Nephron progenitor cell (in vitro differentiated cells): ENCODE data around the gene LAPTM5.

Experiments
- DNase-seq: peaks from one replicate; pipeline ENCODE4 v3.0.0; 2021
- H3K27ac Mint-ChIP-seq: 2 replicates; pipeline ENCODE4 v1.8.0; 2021; ENCODE audit warnings: mild to moderate bottlenecking, moderate library complexity, mixed read lengths
- H3K27me3 Mint-ChIP-seq: 2 replicates; pipeline ENCODE4 v1.8.0; 2021; ENCODE audit warnings: mild to moderate bottlenecking, low read depth, mixed read lengths; ENCODE audit not compliant: poor library complexity
- H3K36me3 Mint-ChIP-seq: 2 replicates; pipeline ENCODE4 v1.8.0; 2021; ENCODE audit warnings: low read depth, mixed read lengths
- H3K4me1 Mint-ChIP-seq: 2 replicates; pipeline ENCODE4 v1.8.0; 2021; ENCODE audit warnings: mixed read lengths
- H3K4me3 Mint-ChIP-seq: 2 replicates; pipeline ENCODE4 v1.8.0; 2021; ENCODE audit warnings: mild to moderate bottlenecking, moderate library complexity, mixed read lengths
- H3K9me3 Mint-ChIP-seq: 2 replicates; pipeline ENCODE4 v1.8.0; 2021; ENCODE audit warnings: mild to moderate bottlenecking, moderate library complexity, mixed read lengths
- TF ChIP-seq, protein P1 (sequence below): fragments of 200-600 bp; sonication (generic); IDR thresholded peaks from 2 replicates; pipeline ENCODE4 v1.5.0; 2021; ENCODE audit warnings: antibody characterized with exemption

The LAPTM5 gene

DNA sequence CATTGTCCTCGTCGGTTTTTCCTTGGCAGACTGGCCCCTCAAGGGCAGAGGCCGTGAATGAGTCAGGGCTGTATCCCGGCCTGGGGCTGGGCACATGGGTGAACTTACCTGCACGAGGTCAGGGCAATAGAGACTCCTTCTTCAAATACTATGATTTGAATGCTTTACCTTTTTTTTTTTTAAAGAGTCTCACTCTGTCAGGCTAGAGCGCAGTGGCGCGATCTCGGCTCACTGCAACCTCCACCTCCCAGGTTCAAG lies 5.0 kb downstream of the LAPTM5 start:
- peaks cover 73% of the 10 kb centered on the region for H3K4me1 Mint-ChIP-seq
- no peak overlapping the region for H3K4me3 Mint-ChIP-seq
- peaks cover 12% of the 10 kb centered on the region for H3K27me3 Mint-ChIP-seq
- no peaks in the 10 kb centered on the region for H3K36me3 Mint-ChIP-seq
- DNase-seq: no peak
- no peaks in the 10 kb centered on the region for H3K9me3 Mint-ChIP-seq
- no peak overlapping the region for H3K27ac Mint-ChIP-seq
- TF ChIP-seq, protein P1, sequence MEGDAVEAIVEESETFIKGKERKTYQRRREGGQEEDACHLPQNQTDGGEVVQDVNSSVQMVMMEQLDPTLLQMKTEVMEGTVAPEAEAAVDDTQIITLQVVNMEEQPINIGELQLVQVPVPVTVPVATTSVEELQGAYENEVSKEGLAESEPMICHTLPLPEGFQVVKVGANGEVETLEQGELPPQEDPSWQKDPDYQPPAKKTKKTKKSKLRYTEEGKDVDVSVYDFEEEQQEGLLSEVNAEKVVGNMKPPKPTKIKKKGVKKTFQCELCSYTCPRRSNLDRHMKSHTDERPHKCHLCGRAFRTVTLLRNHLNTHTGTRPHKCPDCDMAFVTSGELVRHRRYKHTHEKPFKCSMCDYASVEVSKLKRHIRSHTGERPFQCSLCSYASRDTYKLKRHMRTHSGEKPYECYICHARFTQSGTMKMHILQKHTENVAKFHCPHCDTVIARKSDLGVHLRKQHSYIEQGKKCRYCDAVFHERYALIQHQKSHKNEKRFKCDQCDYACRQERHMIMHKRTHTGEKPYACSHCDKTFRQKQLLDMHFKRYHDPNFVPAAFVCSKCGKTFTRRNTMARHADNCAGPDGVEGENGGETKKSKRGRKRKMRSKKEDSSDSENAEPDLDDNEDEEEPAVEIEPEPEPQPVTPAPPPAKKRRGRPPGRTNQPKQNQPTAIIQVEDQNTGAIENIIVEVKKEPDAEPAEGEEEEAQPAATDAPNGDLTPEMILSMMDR: no peak

DNA sequence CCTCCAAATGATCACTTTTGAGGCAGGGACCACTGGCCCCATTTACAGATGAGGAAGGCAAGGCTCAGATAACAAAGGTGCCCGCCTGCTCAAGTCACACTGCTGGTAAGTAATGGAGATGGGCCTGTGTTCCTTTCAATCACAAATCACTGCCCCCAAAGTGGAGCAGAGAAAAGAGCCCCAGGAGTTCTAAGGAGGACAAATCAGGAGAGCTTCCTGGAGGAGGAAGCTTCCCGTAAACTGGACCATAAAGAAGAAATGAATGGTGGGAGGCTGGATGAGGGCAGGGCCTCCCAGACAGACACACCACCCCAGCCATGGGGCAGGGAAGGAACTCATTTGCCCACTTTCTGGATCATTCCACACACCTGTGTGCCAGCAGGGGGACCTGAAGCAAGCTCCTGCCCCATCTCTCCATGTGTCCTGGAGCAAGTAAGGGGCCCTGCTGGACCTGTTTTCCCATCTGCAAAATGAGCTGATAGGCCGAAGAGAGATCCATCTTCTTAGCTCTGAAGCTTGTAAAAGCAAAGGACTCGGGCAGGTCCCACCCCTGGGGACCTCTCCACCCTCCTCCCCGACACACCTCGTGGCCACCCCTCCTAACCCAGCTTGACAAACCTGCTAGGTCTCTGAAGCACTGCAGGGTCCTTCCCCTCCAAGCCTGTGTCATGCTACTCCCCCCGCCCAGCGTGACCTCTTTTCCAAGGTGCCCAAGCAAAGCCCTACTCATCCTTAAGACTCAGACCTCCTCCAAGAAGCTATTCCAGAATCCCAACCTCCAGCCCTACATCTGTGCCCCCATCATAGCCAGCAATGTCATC lies 5.5 kb downstream of the LAPTM5 start:
- TF ChIP-seq, protein P1: no peak
- Mint-ChIP-seq H3K9me3 (no peaks in the 10 kb centered on the region), H3K4me1 (peaks cover 73% of the 10 kb centered on the region), H3K27me3 (peaks cover 12% of the 10 kb centered on the region), H3K4me3 (no peak overlapping the region), H3K27ac (no peak overlapping the region), H3K36me3 (no peaks in the 10 kb centered on the region)
- DNase-seq: no peak

DNA sequence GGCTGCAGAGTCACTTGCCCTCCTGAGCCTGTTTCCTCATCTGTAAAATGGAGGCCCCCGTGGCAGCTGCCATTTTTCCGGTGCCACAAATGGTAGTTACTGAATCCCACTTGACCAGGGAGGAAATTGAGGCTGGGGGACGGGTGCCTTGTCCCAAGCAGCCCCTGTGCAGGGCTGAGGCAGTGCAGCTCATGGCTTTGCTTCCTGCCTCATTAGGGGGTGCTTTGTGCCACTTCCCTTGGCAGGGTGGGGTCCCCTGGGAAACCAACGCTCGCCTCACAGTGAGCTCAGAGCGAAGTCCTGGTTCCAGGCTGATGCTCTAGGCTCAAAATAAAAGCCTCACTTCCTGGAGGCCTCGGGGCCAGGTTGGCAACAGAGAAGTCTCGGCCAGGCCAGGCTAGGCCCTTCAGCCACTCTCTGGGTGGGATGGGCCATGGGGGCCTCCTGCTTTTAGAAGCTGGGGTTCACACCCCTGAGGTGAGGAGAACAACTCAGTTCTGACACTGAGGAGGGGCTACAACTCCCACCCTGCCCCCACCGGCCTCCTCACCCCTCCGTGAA lies 6.8 kb downstream of the LAPTM5 start:
- no peak for DNase-seq
- Mint-ChIP-seq H3K27me3 (peaks cover 12% of the 10 kb centered on the region), H3K9me3 (no peaks in the 10 kb centered on the region), H3K27ac (no peak overlapping the region), H3K4me3 (no peak overlapping the region), H3K4me1 (peaks cover 77% of the 10 kb centered on the region), H3K36me3 (no peaks in the 10 kb centered on the region)
- TF ChIP-seq, protein P1: no peak

DNA sequence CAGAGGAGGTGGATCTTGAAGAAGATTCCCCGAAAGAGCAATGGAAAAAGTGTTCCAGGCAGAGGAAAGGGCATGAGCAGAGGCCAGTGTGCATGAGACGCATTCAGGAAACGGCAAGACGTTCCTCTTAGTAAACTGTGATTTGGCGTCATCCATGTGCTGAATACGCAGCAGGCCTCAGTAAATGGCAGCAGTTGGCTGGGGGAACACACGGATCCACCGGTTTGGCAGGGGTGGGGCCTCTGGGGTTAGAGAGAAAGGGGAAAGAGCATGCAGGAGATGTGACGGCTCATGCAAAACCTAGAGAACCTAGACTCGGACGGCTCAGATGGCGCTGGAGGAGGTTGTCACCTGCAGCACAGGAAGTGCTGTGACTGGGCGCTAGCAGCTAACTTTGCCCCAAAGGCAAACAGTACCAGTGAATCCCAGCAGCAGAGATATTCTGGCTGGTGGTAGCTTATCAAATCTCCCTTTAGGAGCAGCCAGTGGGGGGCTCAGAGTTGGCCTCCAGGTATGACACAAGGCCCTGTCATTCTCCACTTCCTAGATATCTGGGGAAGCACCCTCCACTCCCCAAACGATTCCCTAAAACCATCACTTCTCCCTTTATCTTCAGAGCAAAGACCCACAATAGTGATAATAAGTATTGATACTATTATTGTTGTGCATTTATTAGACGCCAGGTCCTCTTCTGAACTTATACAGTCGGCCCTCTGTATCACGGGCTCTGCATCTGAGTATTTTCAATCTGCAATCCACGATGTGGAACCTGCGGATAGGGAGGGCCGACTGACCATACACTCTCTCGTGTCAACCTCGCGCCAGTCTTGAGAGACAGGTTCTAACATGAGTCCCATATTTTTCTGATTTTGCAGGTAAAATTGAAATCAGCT lies 7.6 kb downstream of the LAPTM5 start:
- Mint-ChIP-seq H3K27ac (peak overlapping the region; percentile 48), H3K4me1 (peaks cover 71% of the 10 kb centered on the region), H3K36me3 (no peaks in the 10 kb centered on the region), H3K27me3 (peaks cover 11% of the 10 kb centered on the region), H3K4me3 (no peak overlapping the region), H3K9me3 (no peaks in the 10 kb centered on the region)
- TF ChIP-seq, protein P1: no peak
- DNase-seq: no peak

DNA sequence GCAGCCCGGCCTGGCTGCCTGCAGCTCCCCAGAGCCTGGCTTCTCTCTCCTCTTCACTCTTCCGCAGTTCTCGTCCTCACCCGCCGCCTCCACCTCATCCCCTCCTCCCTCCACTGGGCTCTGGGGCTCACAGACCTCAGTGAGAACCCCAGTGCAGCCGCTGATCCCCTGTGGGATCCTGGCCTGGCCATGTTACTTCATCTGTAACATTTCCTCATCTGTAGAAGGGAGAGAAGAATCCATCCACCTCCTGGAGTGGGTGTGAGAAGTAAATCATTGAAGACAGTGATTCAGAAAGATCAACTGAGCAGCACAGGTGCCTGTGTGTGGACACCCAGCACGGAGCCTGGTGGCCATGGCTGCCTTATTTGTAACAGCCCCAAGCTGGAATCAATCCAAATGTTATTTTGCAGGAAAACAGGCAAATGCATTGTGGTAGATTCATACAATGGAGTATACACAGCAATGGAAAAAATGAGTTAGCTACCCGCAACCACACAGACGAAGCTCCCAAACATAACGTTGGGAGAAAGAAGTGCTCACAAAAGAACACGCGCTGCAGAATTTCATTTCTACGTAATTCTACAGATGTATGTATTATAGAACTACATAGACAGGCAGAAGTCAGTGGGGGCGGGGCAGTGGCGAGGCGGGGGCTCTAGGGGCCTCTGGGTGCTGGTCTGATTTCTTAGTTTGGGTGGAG lies 8.7 kb downstream of the LAPTM5 start:
- Mint-ChIP-seq H3K4me1 (peaks cover 70% of the 10 kb centered on the region), H3K4me3 (no peak overlapping the region), H3K27ac (peak overlapping the region; percentile 95), H3K9me3 (no peaks in the 10 kb centered on the region), H3K27me3 (peaks cover 6% of the 10 kb centered on the region), H3K36me3 (no peaks in the 10 kb centered on the region)
- no peak for DNase-seq
- TF ChIP-seq, protein P1: no peak
